Inflammatory macrophage treated with lipopolysaccharide for 1 hour (primary cell): ENCODE measurements around the gene PRM1.

Experiments used
- DNase-seq, 2 donors: peaks; one replicate each; pipeline ENCODE4 v3.0.0-alpha.2; 2020 to 2022

PRM1 gene, protein sequence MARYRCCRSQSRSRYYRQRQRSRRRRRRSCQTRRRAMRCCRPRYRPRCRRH

DNA sequence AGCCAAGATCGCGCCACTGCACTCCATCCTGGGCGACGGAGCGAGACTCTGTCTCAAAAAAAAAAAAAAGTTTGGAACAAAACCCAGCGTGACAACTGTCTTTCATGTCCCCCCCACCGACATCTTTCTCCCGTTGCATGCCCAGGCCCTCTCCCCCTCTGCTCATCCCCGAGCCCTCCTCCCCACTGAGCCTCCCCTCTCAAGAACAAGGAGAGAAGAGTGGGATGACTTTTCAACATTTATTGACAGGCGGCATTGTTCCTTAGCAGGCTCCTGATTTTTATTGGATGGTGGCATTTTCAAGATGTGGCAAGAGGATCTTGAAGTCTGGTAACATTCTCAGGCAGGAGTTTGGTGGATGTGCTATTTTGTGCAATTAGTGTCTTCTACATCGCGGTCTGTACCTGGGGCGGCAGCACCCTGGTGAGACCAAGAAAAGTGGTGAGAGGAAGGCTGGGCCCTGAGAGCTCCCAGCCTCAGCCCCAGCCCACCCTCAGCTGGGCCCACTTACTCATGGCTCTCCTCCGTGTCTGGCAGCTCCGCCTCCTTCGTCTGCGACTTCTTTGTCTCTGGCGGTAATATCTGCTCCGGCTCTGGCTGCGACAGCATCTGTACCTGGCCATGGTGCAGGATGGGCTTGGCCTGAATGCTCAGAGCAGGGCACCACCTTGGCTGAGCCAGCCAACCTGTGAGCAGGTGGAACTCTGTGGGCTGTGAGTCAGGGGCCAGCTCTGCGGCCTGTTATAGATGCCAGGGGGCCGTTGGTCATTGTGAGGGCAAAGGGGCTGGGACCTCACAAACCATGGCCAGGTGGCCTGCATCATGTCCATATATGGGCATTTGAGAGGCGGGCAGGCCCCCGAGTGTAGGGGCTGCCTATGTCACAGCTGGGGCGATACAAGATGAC, at the start of gene PRM1:
PRM1 (minus strand) TSS at position 715 of the 907 bp plus-strand sequence; CDS start at position 623, 92 bp downstream.
- no peak for DNase-seq

DNA sequence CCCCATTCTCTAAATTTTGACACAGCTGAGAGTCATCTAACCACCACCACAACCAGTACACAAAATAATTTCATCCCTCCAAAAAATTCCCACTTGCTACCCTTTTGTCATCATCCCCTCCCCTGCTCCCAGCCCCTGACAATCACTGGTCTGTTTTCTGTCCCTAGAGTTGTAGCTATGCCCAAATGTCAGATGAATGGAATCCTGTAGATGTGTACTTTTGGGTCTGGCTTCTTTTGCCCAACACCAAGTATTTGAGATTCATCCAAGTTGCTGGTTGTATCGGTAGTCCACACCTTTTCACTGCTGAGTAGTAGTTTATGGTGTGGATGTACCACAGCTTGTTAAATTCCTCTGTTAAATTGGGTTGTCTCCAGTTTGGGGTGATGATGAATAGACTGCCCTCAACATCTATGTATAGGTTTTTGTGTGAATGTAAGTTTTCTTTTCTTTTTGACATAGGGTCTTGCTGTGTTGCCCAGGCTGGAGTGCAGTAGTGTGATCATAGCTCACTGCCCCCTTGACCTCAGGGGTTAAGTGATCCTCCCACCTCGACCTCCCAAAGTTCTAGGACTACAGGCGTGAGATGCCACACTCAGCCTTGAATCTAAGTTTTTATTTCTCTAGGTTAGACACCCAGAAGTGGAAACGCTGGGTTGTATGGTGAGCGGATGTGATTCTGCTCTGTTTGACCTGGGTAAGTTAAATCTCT, 49.6 kb upstream of the PRM1 start:
- DNase-seq, result no peak

DNA sequence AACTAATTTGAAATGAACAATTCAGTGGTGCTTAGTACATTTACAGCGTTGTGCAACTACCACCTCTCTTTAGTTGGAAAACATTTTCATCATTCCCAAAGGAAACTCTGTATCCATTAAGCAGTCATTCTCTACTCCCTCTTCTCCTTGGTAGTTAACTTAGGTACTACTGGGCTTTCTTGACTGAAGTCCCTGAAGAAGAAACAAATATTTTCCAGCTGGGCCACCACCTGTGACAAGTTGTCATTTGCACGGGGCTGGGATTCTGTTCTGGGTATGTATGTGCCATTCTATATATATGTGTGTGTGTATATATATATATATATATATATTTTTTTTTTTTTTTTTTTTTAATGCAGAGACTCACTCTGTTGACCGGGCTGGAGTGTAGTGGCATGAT, 48.8 kb upstream of the PRM1 start:
- DNase-seq, result no peak

DNA sequence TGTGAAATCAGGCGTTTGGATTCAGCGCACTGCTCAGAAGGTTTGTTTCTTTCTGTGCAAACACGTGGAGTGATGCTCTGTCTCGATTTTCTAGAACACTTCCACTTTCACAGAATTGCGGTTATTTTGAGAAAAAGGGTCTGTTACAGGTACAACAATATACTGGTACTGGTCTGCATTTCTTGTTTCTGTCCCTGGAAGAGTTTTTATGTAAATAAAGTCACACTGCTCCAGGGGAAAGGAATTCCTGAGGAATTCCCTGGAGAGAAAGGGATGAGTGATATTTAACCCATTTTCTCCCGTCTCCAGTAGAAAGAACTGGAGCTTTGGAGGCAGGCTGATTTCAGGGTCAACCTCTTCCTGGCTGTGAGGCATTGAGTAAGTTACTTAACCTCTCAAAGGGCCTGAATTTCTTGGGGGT, 48.0 kb upstream of the PRM1 start:
- DNase-seq, result no peak

DNA sequence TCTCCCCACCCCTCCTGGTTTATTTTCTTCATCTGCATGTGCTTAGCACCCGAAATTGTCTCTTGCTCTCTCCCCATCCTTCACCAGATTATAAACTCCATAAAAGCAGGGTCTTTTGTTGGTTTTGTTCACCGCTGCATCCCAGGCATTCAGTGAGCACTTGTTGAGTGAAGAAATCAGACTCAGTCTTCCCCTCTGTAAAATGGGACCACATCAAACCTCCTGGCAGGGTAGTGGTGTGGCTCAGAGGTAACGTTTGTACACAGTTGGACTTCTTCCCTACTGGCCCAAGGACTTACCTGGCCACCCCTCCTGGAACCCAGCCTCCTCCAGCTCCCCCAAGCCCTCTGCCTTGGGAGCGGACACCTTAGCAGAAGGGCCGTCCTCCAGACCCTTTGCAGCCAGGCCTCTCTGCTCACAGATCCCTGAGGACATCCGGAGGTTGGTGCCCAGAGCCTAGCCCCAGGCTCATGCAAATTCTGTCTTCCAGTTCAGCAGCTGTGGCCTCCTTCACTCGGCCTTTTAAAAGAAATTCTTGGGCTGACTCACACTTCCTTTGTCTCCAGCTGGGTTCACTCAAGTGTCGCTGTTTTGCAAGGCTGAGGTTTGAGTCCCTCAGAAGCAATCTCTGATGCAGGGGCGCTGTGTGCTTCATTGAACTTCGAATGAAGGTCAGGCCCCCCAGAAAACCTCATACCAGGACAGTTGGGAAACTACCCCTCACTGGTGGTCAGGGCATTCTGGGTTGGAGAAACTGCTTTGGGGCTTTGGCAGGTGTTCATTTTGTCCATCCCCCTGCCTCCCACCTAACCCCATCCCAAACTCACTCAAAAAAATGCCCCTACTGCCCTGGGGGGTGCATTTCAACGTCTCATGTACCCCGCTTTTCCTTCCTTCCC, 47.3 kb upstream of the PRM1 start:
- peak; percentile 84 to 90 for DNase-seq

DNA sequence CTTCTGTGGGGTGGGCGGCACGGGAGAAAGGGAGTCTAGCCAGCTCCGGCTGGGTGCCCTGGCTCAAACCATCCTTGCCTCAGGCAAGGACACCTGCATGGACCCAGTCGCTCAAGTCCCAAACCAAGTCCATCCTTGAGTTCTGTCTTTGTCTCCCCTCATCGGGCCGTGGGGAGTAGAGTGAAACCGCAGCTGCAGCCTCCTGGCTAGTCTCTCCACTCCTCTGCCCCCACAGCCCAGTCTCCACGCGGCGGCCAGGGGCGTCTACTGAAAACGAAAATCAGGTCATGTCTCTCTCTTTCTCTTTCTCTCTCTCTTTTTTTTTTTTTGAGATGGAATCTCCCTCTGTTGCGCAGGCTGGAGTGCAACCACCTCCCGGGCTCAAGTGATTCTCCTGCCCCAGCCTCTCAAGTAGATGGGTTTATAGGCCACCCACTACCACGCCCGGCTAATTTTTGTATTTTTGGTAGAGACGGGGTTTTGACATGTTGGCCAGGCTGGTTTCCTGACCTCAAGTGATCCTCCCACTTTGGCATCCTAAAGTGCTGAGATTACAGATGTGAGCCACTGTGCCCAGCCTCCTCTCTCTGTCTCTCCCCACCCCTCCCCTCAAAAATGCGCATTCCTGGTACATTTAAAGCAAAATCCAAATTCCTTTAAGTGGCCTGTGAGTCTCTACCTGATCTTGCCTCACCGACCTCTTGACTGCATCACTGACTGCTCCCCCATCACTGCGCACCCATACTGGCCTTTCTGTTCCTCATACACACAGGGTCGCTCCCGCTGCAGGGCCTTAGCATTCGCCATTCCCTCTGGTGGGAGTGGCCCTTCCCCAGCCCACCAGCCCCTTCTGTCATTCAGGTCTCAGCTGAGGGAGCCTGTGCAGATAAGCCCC, 46.4 kb upstream of the PRM1 start:
- DNase-seq, result no peak

DNA sequence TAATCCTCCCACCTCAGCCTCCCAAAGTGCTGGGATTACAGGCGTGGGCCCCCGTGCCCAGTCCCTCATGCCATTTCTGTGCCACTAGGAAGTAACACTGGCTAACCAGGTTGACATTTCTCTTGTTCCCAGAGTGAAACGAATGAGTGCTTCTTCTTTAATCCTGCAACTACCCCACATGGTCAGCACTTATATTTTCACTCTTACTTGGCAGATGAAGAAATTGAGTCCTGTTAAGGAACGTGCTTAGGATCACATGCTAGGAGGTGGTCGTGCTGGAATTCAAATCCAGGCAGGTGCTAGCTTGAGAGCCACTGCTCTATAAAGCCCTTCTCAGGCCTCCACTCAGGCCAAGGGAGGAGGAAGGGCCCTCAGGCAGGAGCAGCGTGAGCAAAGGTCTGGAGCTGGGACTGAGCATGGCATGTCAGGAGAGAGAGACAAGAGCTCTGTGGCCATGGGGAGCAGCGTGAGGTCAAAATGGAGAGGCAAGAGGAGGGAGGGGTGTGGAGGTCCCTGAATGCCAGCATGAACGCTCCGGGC, 45.7 kb upstream of the PRM1 start:
- DNase-seq, result no peak

DNA sequence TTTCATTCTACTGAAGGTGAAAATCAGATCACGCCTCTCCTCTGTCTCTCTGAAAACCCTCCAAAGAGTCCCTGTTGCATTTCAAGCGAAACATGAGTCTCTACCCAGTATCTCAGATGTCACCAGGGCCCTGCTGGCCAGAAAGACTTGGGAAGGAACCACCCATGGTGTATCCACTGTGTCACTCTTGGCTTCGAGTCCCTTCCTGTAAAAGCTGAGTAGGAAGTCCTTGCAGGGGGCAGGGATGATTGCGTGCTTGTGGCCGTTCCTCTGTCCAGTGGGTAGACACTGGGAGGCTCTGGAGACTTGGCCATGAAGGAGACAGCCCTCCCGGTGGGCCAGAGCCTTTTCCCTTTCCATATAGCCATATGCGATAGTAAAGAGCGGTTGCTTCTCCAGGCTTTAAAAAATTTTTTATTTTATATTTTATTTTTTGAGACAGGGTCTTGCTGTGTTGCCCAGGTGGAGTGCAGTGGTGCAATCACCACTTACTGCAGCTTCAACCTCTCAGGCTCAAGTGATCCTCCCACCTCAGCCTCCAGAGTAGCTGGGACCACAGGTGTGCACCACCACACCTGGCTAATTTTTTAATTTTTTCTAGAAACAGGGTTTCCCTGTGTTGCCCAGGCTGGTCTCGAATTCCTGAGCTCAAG, 45.1 kb upstream of the PRM1 start:
- DNase-seq, result peak; percentile 61 to 65

DNA sequence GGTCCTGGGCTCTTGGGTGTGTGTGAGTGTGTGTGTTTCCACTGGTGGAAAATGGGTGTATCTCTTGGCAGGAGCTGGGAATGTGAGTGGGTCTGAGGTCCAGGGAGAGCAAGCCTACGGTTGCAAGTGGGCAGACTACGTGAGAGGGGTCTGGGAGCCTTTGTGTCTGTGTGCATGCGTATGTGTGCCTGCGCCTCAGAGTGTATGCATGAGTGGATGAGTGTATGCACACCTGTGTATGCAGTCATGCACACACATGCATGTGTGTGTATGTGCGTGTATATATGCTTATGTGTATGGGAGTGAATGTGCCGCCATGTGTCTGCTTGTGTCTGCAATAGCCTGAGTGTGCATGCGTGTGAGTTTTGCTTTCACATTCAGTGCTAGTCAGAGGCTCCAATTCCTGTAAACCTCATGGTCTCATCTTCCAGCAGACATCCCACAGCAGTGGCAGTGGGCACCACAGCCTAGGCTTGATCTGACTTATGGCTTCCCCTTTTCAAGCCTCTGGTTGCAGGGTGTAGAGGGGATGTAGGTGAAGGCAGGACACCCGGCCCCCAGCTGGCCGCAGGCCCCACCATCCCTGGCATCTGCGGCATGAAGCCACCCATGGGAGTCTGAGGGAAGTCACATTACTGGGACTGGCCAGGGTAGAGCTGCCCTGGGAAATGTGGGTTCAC, 44.4 kb upstream of the PRM1 start:
- DNase-seq, result peak; percentile 26 to 41

DNA sequence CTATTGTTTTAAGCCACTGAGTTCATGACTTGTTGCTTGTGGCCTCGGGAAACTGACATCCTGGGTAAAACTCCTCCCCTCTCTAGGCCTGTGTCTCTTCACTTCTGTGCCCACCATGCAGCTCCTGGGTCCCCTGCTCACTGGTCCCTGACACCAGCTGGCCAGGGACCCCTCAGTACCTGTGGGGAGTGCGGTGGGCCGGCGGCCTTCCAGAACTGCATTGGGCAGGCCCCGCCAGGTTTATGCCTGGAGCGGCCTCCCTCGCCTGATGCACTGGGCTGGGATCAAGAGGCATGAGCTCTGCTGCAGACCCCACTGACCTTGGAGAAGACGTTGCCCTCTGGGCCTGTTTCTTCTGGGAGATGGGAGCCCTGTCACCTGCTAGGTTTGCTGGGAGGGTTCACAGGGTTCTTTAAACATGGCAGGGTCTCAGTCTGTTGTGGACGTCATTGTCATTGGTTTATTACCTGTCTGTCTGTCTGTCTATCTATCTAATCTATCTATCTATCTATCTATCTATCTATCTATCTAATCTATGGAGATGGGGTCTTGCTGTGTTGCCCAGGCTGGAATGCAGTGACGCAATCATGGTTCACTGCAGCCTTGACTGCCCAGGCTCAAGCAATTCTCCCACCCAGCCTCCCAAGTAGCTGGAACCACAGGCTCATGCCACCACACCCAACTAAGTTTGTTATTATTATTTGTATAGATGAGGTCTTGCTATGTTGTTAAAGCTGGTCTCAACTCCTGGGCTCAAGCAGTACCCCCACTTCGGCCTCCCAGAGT, 42.6 kb upstream of the PRM1 start:
- no peak for DNase-seq

DNA sequence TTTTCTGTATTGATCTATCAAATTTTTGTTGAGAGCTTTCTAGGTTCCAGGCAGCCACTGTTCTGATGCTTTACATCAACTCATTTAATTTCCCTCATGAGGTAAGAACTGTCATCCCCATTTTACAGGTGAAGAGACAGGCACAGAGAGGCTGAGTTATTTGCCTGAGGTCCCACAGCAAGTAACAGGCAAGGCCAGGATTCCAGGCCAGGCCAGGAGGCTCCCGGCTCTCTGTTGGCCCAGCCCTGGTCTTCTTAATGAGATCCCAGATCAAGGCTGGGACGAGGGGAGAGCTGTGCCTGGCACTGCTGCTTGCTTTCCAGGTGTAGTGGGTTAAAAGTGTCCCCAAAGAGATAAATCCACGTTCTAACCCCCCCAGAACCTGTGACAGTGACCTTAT, 41.7 kb upstream of the PRM1 start:
- DNase-seq, result no peak

DNA sequence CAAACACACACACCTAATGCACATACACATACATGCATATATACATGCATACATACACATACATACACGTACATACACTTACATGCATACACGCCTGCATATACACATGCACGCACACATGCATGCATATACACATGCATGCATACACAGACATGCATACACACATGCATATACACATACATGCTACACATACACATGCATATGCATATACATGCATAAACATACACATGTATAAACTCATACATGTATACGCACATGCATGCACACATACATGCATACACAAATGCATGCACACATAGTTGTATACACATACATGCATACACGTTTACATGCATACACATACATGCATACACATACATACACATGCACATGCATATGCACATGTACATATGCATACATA, 40.5 kb upstream of the PRM1 start:
- DNase-seq, result no peak

DNA sequence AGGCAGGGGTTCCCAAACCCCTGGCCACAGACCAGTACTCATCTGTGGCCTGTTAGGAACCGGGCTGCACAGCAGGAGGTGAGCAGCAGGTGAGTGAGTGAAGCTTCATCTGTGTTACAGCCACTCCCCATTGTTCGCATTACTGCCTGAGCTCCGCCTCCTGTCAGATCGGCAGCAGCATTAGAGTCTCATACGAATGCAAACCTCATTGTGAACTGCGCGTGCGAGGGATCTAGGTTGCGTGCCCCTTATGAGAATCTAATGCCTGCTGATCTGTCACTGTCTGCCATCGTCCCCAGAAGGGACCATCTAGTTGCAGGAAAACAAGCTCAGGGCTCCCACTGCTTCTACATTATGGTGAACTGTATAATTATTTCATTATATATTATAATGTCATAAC, 39.0 kb upstream of the PRM1 start:
- DNase-seq, result no peak

DNA sequence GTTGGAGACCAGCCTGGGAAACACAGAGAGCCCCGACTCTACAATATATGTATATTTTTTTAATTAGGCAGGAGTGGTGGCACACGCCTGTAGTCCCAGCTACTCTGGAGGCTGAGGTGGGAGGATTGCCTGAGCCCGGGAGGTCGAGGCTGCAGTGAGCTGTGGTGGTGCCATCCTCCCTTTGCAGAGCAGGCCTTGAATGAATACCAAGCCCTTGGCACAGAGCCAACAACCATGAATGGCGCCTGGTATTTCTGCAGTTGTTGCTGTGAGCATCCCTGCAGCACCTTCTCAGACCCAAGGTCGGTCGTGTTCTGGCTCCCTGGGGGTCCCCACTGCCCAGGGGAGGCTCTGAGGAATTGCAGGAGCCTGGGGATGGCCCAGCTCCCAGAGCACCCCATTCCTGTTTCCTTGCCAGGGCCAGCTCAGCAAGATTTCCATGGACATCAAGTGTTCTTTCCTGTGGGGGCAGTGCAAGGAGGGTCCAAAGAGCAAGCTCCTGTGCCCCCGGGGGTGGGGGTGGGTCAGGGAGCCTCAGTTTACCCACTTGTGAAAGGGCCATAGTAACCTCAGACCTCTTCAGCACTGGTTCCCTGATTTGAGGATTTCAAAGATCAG, 38.5 kb upstream of the PRM1 start:
- no peak for DNase-seq

DNA sequence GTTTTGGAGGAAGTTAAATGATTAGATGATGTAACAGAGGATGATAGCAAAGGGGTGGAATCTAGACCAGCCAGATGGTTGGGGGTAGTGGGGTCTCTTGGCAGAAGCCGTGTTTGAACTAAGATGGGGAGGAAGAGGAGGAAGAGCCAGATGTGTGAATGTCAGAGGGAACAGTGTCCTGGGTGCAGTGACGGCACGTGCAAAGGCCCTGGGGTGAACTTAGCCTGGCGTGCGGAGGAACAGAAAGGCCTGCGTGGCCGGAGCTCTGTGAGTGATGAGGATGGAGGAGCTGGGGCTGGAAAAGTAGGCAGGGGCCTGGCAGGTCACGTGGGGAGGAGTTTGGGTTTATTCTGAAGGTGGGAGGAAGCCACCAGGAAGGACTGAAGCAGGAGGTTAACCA, 37.7 kb upstream of the PRM1 start:
- no peak for DNase-seq

DNA sequence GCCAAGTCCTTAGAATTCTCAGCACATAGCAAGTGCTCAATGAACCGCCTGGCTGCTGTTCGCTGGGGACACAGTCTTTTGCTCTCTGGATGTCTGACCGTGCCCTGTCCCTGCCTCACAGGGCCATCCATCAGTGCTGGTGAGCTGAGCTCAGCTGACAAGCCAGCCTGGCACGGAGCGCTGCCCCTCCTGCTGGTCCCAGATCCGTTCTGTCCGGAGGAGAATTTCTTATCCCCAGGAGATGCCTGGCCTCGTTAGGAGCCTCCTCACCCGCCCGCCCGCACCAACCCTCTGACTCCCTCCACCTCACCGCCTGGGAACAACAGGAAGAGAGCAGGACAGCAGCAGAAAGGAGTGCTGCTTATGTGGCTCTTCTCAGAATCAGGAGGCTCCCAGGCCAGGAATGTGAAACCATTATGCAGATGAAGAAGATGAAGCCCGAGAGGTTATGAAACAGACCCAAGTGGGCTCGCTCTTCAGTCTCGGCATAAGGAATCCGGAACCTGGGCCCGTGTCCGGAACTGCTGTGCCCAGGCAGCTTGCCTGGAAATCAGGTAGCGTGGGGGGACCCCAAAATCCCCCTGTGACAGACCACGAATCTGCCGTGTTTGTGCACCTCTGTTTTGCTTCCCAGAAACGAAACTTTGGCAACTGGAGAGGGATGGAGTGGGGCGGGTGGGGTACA, 35.3 kb upstream of the PRM1 start:
- DNase-seq, result no peak

DNA sequence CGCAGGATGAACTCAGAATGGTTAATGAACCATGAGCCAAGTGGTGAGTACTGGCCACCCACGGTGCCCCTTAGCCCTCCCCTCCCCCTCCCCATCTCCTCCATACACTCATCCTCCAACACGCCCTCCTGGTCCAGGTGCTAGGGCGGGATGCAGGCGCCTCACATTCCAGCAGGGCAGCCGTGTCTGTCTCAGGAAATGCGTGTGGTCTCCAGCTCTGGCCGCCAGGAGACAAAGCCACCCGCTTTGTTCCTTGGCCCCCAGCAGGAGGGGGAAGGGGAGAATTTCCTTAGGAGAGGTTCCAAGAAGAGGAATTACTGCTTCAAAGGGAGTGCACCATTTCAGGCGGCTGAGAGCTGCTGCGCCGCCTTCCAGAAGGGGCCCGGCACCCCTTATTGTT, 34.4 kb upstream of the PRM1 start:
- no peak for DNase-seq

DNA sequence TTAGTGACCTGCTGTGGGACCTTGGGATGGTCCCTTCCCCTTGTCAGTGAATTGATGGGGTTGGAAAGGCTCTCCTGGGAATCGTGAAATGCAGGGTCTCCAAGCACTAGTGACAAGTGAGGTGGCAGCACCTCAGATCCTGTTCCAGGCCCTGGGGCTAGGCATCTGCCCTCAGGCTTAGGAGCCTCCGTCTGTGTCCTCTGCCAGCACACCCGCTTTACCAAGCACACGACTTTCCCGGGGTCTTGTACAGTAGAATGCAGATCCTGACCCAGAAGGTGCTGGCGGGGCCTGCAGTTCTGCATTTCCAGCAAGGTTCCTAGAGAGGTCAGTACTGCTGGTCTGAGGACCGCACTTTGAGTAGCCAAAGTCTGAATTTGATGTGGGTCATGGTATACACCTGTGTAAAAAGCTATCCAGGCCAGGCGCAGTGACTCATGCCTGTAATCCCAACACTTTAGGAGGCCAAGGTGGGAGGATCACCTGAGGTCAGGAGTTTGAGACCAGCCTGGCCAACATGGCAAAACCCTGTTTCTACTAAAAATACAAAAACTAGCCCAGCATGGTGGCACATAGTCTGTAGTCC, 33.3 kb upstream of the PRM1 start:
- no peak for DNase-seq
